Small intestine (tissue), 7 donors: ENCODE data around the gene PNMA8A. TPM values are rescaled to one million over a fixed set of nuclear protein-coding genes. Genes with fewer than 3 reads are reported as not detected.

ENCODE experiments used
- DNase-seq, 2 donors: peaks; one replicate each; pipeline versions ENCODE4 v3.0.0 to v3.0.0-alpha.2; 2013
- FAIRE-seq: peaks from 2 replicates; lab custom pipeline; 2012; peaks lifted over from hg19 to GRCh38; lab: Jason Lieb, UNC
- H3K27ac ChIP-seq, 3 donors: one replicate each; pipeline ENCODE4 v1.5.1; 2013; ENCODE audit warnings: low read length in 2 of 3, mild to moderate bottlenecking in 2 of 3, control low read depth in 1 of 3, inconsistent platforms in 1 of 3, low read depth in 1 of 3, moderate library complexity in 1 of 3
- H3K27me3 ChIP-seq, 3 donors: one replicate each; pipeline ENCODE4 v1.6.1; 2013; ENCODE audit warnings: low read length in 3 of 3, inconsistent platforms in 1 of 3; ENCODE audit not compliant: control insufficient read depth in 3 of 3, insufficient read depth in 3 of 3
- H3K36me3 ChIP-seq, 3 donors: one replicate each; pipeline ENCODE4 v1.6.1; 2013; ENCODE audit warnings: low read length in 3 of 3, inconsistent platforms in 1 of 3, low read depth in 1 of 3, mild to moderate bottlenecking in 1 of 3, moderate library complexity in 1 of 3; ENCODE audit not compliant: control insufficient read depth in 3 of 3, insufficient read depth in 2 of 3
- H3K4me1 ChIP-seq, 3 donors: one replicate each; pipeline ENCODE4 v1.6.1; 2013; ENCODE audit warnings: low read length in 2 of 3, inconsistent platforms in 1 of 3, low read depth in 1 of 3, mild to moderate bottlenecking in 1 of 3, moderate library complexity in 1 of 3; ENCODE audit not compliant: control insufficient read depth in 3 of 3, insufficient read depth in 2 of 3
- H3K4me3 ChIP-seq, 3 donors: one replicate each; pipeline ENCODE4 v1.5.1; 2013; ENCODE audit warnings: low read length in 3 of 3, control low read depth in 1 of 3, inconsistent platforms in 1 of 3, low read depth in 1 of 3, mild to moderate bottlenecking in 1 of 3, moderate library complexity in 1 of 3
- H3K9me3 ChIP-seq, 2 donors: one replicate each; pipeline ENCODE4 v1.6.1; 2013; ENCODE audit warnings: low read depth in 1 of 2, low read length in 1 of 2; ENCODE audit not compliant: control insufficient read depth in 2 of 2, insufficient read depth in 1 of 2
- WGBS, 3 donors: extraction: QIAGEN DNeasy Blood & Tissue Kit; methylation state at CpG; one replicate each; pipeline ENCODE4 v1.1.7; 2013; 5-methylcytosine and 5-hydroxymethylcytosine counted together
- polyA plus RNA-seq, 4 donors: library from polyadenylated mRNA; stranded (reverse) in 3 of 4; unstranded in 1 of 4; fragments of 200-250 nt in 3 of 4; fragments of 120-200 nt in 1 of 4; gene quantifications; one replicate each; pipeline versions ENCODE4 v1.2.1 to v1.2.3, GENCODE V29; 2013
- donor health status: healthy with polysubstance abuse.
- donor health status: control.
- donor health status: control.
- donor health status: Bipolar disorder and iron deficiency.
- donor health status: healthy.

The PNMA8A gene
- polyA plus RNA-seq, 4 donors, result 0.27 to 2.9 (median 1.5) TPM; not detected in 1

- 58 to 67% (median 64%) methylated on average over 16 of the region's 16 CpGs for WGBS, 3 donors
- Histone ChIP-seq H3K4me1 (peaks cover 0 to 2% (median 0%) of the 10 kb centered on the region in 3 donors), H3K27me3 (peaks cover 0 to 4% (median 0%) of the 10 kb centered on the region in 3 donors), H3K4me3 (no peak overlapping the region), H3K36me3 (no peaks in the 10 kb centered on the region), H3K9me3 (no peaks in the 10 kb centered on the region), H3K27ac (peak overlapping the region in 2 of 3 donors; percentile 49 to 84)
- no peak for FAIRE-seq
- DNase-seq, result no peak
Measured at GRCh38 chr19:46481223-46481848, 10.0 kb upstream of the PNMA8A start.

GRCh38 chr19:46480415-46480814 lies 9.1 kb upstream of the PNMA8A start:
- DNase-seq, result peak in 1 of 2 donors; percentile 41
- H3K27ac ChIP-seq, result peak overlapping the region in 1 of 3 donors; percentile 84

GRCh38 chr19:46478356-46478986 lies 7.1 kb upstream of the PNMA8A start:
- Histone ChIP-seq H3K36me3 (no peaks in the 10 kb centered on the region), H3K9me3 (no peaks in the 10 kb centered on the region), H3K4me1 (peaks cover 0 to 2% (median 0%) of the 10 kb centered on the region in 3 donors), H3K27me3 (peaks cover 0 to 2% (median 0%) of the 10 kb centered on the region in 3 donors), H3K4me3 (no peak overlapping the region), H3K27ac (no peak overlapping the region)
- DNase-seq, result no peak
- 41 to 50% (median 46%) methylated on average over 4 of the region's 4 CpGs for WGBS, 3 donors
- FAIRE-seq, result no peak

More at GRCh38 chr19:46480415-46480814, 9.1 kb upstream of the PNMA8A start:
- no peaks in the 10 kb centered on the region for H3K9me3 ChIP-seq
- no peaks in the 10 kb centered on the region for H3K36me3 ChIP-seq
- H3K4me1 ChIP-seq, result peaks cover 0 to 2% (median 0%) of the 10 kb centered on the region in 3 donors
- 23 to 41% (median 36%) methylated on average over 12 of the region's 12 CpGs for WGBS, 3 donors
- no peak for FAIRE-seq
- peaks cover 0 to 4% (median 0%) of the 10 kb centered on the region in 3 donors for H3K27me3 ChIP-seq
- H3K4me3 ChIP-seq, result no peak overlapping the region

- H3K4me1 ChIP-seq, result peaks cover 0 to 13% (median 0%) of the 10 kb centered on the region in 3 donors
- no peak overlapping the region for H3K4me3 ChIP-seq
- H3K9me3 ChIP-seq, result no peaks in the 10 kb centered on the region
- FAIRE-seq, result no peak
- 59 to 72% (median 62%) methylated on average over 2 of the region's 2 CpGs for WGBS, 3 donors
- DNase-seq, result no peak
- H3K36me3 ChIP-seq, result no peaks in the 10 kb centered on the region
- H3K27me3 ChIP-seq, result peaks cover 0 to 19% (median 12%) of the 10 kb centered on the region in 3 donors
- H3K27ac ChIP-seq, result no peak overlapping the region
Measured at GRCh38 chr19:46475986-46476385, 4.6 kb upstream of the PNMA8A start.

DNA sequence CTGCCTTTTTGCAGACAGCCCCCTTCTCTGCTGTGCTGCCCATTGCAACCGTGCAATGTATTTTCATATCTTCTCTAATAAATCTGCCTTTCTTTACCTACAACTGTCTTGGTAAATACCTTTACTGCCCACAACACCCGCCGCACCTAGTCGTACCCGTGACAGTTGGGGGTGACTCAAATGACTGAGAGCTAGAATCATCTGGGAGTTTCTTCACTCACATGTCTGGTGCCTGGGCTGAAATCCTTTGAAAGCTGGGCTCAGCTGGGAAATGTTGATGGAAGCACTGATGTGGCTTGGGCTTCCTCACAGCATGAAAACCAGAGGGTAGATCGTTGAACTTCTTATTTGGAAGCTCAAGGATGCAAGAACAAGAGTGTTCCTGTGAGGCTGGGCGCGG lies 2.8 kb upstream of the PNMA8A start:
- FAIRE-seq (no peak), DNase-seq (no peak)
- peaks cover 0 to 28% (median 12%) of the 10 kb centered on the region in 3 donors for H3K27me3 ChIP-seq
- no peak overlapping the region for H3K4me3 ChIP-seq
- H3K9me3 ChIP-seq, result no peaks in the 10 kb centered on the region
- 81 to 86% (median 82%) methylated on average over 8 of the region's 8 CpGs for WGBS, 3 donors
- H3K27ac ChIP-seq, result no peak overlapping the region
- peaks cover 0 to 11% (median 0%) of the 10 kb centered on the region in 3 donors for H3K4me1 ChIP-seq
- H3K36me3 ChIP-seq, result no peaks in the 10 kb centered on the region

DNA sequence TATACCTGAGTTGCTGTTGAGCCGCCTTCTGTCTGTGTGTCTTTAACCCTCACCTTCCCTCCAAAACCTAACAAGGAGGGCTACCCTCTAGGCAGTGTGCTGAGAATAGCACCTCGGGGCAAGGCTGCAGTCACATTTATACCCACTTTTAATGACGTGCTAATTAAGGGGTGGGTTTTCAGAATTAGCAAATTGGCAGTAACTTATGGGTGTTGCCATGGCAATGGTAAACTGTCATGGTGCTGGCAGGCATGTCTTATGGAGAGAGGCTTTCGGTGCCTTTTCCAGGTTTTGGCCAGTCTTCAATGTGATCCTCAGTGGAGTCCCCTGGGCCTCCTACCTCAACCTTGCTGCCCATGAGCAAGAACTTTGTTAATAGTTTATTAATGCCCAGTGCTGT lies 1.2 kb upstream of the PNMA8A start:
- FAIRE-seq (no peak), DNase-seq (no peak)
- no peaks in the 10 kb centered on the region for H3K36me3 ChIP-seq
- H3K9me3 ChIP-seq, result no peaks in the 10 kb centered on the region
- 75 to 82% (median 77%) methylated on average over 4 of the region's 4 CpGs for WGBS, 3 donors
- no peak overlapping the region for H3K27ac ChIP-seq
- H3K4me3 ChIP-seq, result no peak overlapping the region
- H3K4me1 ChIP-seq, result peaks cover 0 to 11% (median 0%) of the 10 kb centered on the region in 3 donors
- H3K27me3 ChIP-seq, result peaks cover 0 to 28% (median 12%) of the 10 kb centered on the region in 3 donors

GRCh38 chr19:46471811-46472543 lies 614 bp upstream of the PNMA8A start:
- peaks cover 0 to 28% (median 12%) of the 10 kb centered on the region in 3 donors for H3K27me3 ChIP-seq
- H3K4me1 ChIP-seq, result peaks cover 0 to 11% (median 0%) of the 10 kb centered on the region in 3 donors
- FAIRE-seq (no peak), DNase-seq (no peak)
- H3K9me3 ChIP-seq, result no peaks in the 10 kb centered on the region
- peak overlapping the region in 1 of 3 donors; percentile 41 for H3K4me3 ChIP-seq
- 50 to 59% (median 58%) methylated on average over 11 of the region's 11 CpGs for WGBS, 3 donors
- H3K36me3 ChIP-seq, result no peaks in the 10 kb centered on the region
- peak overlapping the region in 2 of 3 donors; percentile 14 to 48 for H3K27ac ChIP-seq

DNA sequence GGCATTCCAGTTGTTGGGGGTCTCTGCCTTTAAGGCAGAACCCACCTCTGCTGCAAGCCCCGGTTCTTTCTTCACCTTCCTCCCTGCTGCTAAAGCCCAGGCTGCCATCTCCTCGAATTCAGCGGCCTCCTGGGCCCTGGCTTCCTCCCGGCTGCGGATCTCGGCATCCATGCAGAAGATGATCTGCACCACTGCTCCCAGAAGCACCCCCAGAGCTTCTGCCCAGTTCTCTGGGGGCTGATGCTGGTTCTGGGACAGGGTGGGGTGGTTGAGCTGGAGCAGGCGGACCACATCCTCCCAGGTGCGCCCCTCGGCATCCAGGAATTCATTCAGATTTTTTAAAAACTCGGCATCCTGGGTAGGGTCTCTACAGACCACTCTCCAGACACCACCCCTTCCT lies 987 bp downstream of the PNMA8A start:
- no peak for DNase-seq
- WGBS, 3 donors, result 81 to 86% (median 86%) methylated on average over 10 of the region's 10 CpGs
- no peak overlapping the region for H3K27ac ChIP-seq
- H3K36me3 ChIP-seq, result no peaks in the 10 kb centered on the region
- no peak for FAIRE-seq
- no peaks in the 10 kb centered on the region for H3K9me3 ChIP-seq
- H3K4me1 ChIP-seq, result peaks cover 0 to 11% (median 0%) of the 10 kb centered on the region in 3 donors
- H3K4me3 ChIP-seq, result no peak overlapping the region
- peaks cover 0 to 28% (median 12%) of the 10 kb centered on the region in 3 donors for H3K27me3 ChIP-seq
